PFSK-1 (cell line): ENCODE results near the gene RNF112.

Source experiments
- FOXP2 ChIP-seq: optimal IDR thresholded peaks from 2 replicates; pipeline ENCODE3; 2011; ENCODE audit warnings: borderline replicate concordance, control low read depth, inconsistent platforms; ENCODE audit not compliant: insufficient read depth; ENCODE audit errors: extremely low read length, extremely low read depth
- POLR2AphosphoS5 ChIP-seq: IDR thresholded peaks from 2 replicates; pipeline ENCODE4 v1.6.1; 2012; ENCODE audit warnings: low read depth, mild to moderate bottlenecking, control low read depth, low read length, moderate library complexity
- REST ChIP-seq, 2 experiments: IDR thresholded peaks; 2 replicates each; pipeline versions ENCODE4 v1.6.1 to v1.8.0; 2011 to 2012; ENCODE audit warnings: low read depth in 2 of 2, low read length in 2 of 2, control low read depth in 1 of 2, inconsistent platforms in 1 of 2, mild to moderate bottlenecking in 1 of 2, moderate library complexity in 1 of 2; ENCODE audit not compliant: insufficient read depth in 1 of 2
- SIN3A ChIP-seq: IDR thresholded peaks from 2 replicates; pipeline ENCODE4 v1.6.1; 2012; ENCODE audit warnings: mild to moderate bottlenecking, low read length, moderate library complexity, borderline replicate concordance; ENCODE audit not compliant: insufficient read depth
- TAF1 ChIP-seq: IDR thresholded peaks from 2 replicates; pipeline ENCODE4 v1.6.1; 2012; ENCODE audit warnings: low read length, control low read depth, borderline replicate concordance; ENCODE audit not compliant: insufficient read depth

RNF112 gene

GRCh38 chr17:19410091-19410490, 941 bp upstream of the RNF112 start:
- no peak for TF ChIP-seq SIN3A
- no peak for TF ChIP-seq FOXP2
- TF ChIP-seq TAF1, result no peak
- TF ChIP-seq POLR2AphosphoS5, result no peak
- TF ChIP-seq REST (IDR thresholded peaks at IDR 0.05; ENCODE audit: insufficient read depth in 1 of 2, low read depth in 2 of 2, low read length in 2 of 2), result no peak

- TF ChIP-seq TAF1 (no peak), POLR2AphosphoS5 (no peak), SIN3A (no peak), REST (IDR thresholded peaks at IDR 0.05; ENCODE audit: insufficient read depth in 1 of 2, low read depth in 2 of 2, low read length in 2 of 2) (no peak), FOXP2 (no peak)
Observed at GRCh38 chr17:19411631-19412030, 599 bp downstream of the RNF112 start.

- no peak for TF ChIP-seq POLR2AphosphoS5
- no peak for TF ChIP-seq TAF1
- no peak for TF ChIP-seq SIN3A
- no peak for TF ChIP-seq FOXP2
- no peak for TF ChIP-seq REST (IDR thresholded peaks at IDR 0.05; ENCODE audit: insufficient read depth in 1 of 2, low read depth in 2 of 2, low read length in 2 of 2)
Observed at GRCh38 chr17:19412510-19412909, 1.5 kb downstream of the RNF112 start.

- no peak for TF ChIP-seq TAF1
- TF ChIP-seq SIN3A, result no peak
- no peak for TF ChIP-seq POLR2AphosphoS5
- no peak for TF ChIP-seq FOXP2
- no peak for TF ChIP-seq REST (IDR thresholded peaks at IDR 0.05; ENCODE audit: insufficient read depth in 1 of 2, low read depth in 2 of 2, low read length in 2 of 2)
Observed at GRCh38 chr17:19412984-19413383, 2.0 kb downstream of the RNF112 start.

GRCh38 chr17:19413761-19414160, 2.7 kb downstream of the RNF112 start:
- no peak for TF ChIP-seq TAF1
- no peak for TF ChIP-seq SIN3A
- TF ChIP-seq POLR2AphosphoS5, result no peak
- no peak for TF ChIP-seq FOXP2
- TF ChIP-seq REST (IDR thresholded peaks at IDR 0.05; ENCODE audit: insufficient read depth in 1 of 2, low read depth in 2 of 2, low read length in 2 of 2), result no peak
